ENCODE data around the gene BRPF1. TPM values are rescaled to one million over a fixed set of nuclear protein-coding genes. Genes with fewer than 3 reads are reported as not detected.
A peak's percentile ranks its signal among the peaks of the same experiment; 100 is the strongest.
"Not testable (repeated sequence)": the region's sequence is repeated elsewhere in the genome, so short reads cannot be mapped to it uniquely, and the experiment has no call there.

BRPF1 gene
- total RNA-seq, 1 donor from 2014 or later = 44.6 TPM

DNA sequence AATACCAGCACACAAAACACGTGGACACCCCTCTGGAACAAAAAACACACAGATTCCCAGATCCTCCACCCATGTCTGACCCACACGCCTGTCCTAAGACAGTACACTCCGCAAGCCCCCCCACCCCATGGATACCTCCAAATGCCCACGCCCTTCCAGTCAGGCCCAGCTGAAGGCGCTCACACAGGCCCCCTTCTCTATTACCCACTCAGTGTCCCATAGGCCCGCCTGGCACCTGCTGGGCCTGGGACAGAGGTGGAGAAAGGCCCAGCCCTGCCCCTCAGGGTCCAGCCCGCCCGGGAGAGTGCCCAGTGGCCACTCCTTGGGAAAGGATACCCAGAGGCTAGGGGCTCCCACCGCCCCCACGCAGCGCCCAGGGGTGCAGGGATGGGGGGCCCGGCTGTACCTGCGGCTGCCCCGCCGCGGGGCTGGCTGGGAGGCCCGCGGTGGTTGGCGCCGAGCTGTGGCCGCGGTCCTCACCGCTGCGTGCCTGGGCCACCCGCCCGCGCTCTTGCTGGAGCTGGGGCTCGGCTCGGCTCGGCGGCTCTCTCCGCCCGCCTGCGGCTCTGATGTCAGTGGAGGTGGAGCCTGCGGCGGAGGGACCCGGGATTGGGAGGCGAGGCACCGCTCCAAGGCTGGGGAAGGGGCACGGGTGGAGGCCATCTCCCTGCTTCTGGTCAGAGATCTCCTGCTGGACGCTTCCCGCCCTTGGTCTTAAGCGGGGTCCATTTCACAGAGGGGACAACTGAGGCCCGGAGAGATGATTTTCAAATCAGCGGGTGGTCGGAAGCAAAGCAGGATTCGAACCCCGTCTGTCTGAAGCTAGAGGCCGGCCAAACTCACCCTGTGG is 38.1 kb downstream of the BRPF1 start, which contains the start of gene CAMK1:
Gene CAMK1, minus strand, starts transcription at position 522 of the 850 bp plus-strand sequence. CDS start 2,198 bp downstream, outside the sequence.
- Mint-ChIP-seq H3K27ac (peak within 1 kb of the TSS; percentile 71), H3K27me3 (ENCODE audit: insufficient read depth) (peaks cover 2% of the 10 kb centered on the region), H3K4me3 (peak within 1 kb of the TSS; percentile 80), H3K9me3 (no peaks in the 10 kb centered on the region), H3K36me3 (ENCODE audit: low read depth) (peaks cover 12% of the 10 kb centered on the region), H3K4me1 (ENCODE audit: low read depth) (peaks cover 30% of the 10 kb centered on the region)
- intact Hi-C loops (cut with micrococcal nuclease) = loop anchor here (1.0 to 2.0 kb wide), 3 partner anchors 9 to 19 kb away; no protein-coding TSS in a partner anchor
- DNase-seq (ENCODE audit: low spot score) = peak; percentile 67

DNA sequence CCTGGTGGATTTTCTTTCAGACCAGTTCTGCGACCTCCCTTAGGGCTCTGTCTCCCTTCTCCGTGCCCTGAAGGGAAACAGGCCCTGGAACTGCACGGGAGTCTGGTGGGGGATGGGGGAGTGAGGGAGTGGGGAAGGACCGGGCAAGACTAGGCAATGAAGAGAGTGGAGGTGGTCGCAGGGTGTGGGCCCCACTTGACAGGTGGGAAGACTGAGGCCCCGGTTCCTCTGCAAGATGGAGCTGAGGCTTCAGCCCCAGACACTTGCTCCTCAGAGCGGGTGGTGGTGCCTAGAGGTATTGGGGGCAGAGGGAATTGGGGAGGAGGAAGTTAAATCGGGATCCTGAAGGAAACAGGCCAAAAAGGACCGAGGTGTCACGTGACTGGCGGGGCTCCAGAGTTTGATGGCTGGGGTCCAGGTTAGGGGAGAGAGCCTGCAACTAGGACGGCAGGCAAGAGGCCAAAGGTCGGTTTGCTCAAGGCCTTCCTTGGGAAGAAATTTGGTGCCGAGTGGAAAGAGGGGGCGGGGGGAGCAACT is 38.8 kb downstream of the BRPF1 start:
- Mint-ChIP-seq H3K36me3 (ENCODE audit: low read depth) (peaks cover 11% of the 10 kb centered on the region), H3K27me3 (ENCODE audit: insufficient read depth) (peaks cover 2% of the 10 kb centered on the region), H3K9me3 (no peaks in the 10 kb centered on the region), H3K4me3 (peak overlapping the region; percentile 78), H3K4me1 (ENCODE audit: low read depth) (peaks cover 32% of the 10 kb centered on the region), H3K27ac (peak overlapping the region; percentile 71)
- DNase-seq (ENCODE audit: low spot score) = no peak
- intact Hi-C loops (cut with micrococcal nuclease) = no loop called here

DNA sequence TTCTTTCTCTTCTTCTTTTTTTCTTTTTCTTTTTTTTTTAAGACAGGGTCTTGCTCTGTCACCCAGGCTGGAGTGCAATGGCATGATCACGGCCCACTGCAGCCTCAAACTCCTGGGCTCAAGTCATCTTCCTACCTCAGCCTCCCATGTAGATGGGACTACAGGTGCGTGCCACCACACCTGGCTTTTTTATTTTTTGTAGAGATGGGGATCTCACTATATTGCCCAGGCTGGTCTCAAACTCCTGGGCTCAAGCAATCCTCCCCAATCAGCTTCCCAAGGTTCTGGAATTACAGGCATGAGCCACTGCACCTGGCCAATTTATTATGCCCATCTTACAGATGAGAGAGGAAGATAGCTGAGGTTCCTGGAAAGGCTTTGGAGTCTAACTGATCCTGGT is 39.5 kb downstream of the BRPF1 start:
- H3K27me3 Mint-ChIP-seq (ENCODE audit: insufficient read depth); DNase-seq (ENCODE audit: low spot score); H3K9me3 Mint-ChIP-seq; H3K36me3 Mint-ChIP-seq (ENCODE audit: low read depth); intact Hi-C loops (cut with micrococcal nuclease): not testable (repeated sequence)
- peaks cover 33% of the 10 kb centered on the region for H3K4me1 Mint-ChIP-seq (ENCODE audit: low read depth)
- H3K27ac Mint-ChIP-seq = peak overlapping the region; percentile 45
- peak overlapping the region; percentile 78 for H3K4me3 Mint-ChIP-seq

GRCh38 chr3:9776896-9777693 is 45.6 kb downstream of the BRPF1 start:
- Mint-ChIP-seq H3K36me3 (ENCODE audit: low read depth) (peaks cover 23% of the 10 kb centered on the region), H3K27ac (peak overlapping the region; percentile 90), H3K4me3 (peak overlapping the region; percentile 53), H3K9me3 (peaks cover 3% of the 10 kb centered on the region), H3K4me1 (ENCODE audit: low read depth) (peaks cover 55% of the 10 kb centered on the region), H3K27me3 (ENCODE audit: insufficient read depth) (no peaks in the 10 kb centered on the region)
- no peak for DNase-seq (ENCODE audit: low spot score)
- intact Hi-C loops (cut with micrococcal nuclease) = no loop called here

- Mint-ChIP-seq H3K4me1 (ENCODE audit: low read depth) (peaks cover 55% of the 10 kb centered on the region), H3K4me3 (peak overlapping the region; percentile 53), H3K27me3 (ENCODE audit: insufficient read depth) (no peaks in the 10 kb centered on the region), H3K36me3 (ENCODE audit: low read depth) (peaks cover 24% of the 10 kb centered on the region), H3K27ac (peak overlapping the region; percentile 90), H3K9me3 (peaks cover 3% of the 10 kb centered on the region)
- DNase-seq (ENCODE audit: low spot score) = no peak
- intact Hi-C loops (cut with micrococcal nuclease) = loop anchor here (1.0 to 2.0 kb wide), 6 partner anchors 8 to 67 kb away; partner anchors contain the start of genes BRPF1, CAMK1, RPUSD3 and TADA3
Measured at GRCh38 chr3:9777694-9778021, 46.1 kb downstream of the BRPF1 start.

- peak overlapping the region; percentile 90 for H3K27ac Mint-ChIP-seq
- H3K36me3 Mint-ChIP-seq (ENCODE audit: low read depth) = peaks cover 28% of the 10 kb centered on the region
- peak overlapping the region; percentile 53 for H3K4me3 Mint-ChIP-seq
- H3K27me3 Mint-ChIP-seq (ENCODE audit: insufficient read depth) = no peaks in the 10 kb centered on the region
- peak; percentile 16 for DNase-seq (ENCODE audit: low spot score)
- intact Hi-C loops (cut with micrococcal nuclease) = loop anchor here (1.0 to 2.0 kb wide), 6 partner anchors 9 to 66 kb away; partner anchors contain the start of genes BRPF1, CAMK1, RPUSD3 and TADA3
- peaks cover 55% of the 10 kb centered on the region for H3K4me1 Mint-ChIP-seq (ENCODE audit: low read depth)
- H3K9me3 Mint-ChIP-seq = peaks cover 3% of the 10 kb centered on the region
Measured at GRCh38 chr3:9778143-9779074, 46.9 kb downstream of the BRPF1 start.

DNA sequence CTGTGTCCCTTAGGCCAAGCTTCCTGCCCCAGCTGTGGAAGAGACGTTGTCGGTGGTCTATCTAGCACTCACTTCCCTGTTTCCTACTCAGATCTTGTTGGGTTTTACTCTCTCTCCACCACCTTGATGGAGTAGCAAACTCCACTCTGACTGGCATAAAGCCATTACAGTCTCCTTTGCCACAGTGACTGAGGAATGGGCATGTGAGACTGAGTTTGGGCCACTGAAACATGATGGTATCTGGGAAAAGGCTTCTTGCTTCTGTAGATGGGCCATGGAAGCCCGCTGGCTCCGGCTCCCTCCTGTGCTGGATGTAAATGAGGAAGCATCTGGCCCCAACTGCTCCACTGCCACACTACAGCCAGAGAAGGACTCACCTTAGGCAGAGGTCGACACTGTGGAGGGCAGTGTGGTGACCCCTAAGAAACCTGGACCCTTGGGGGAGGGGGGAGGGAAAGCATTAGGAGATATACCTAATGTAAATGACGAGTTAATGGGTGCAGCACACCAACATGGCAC is 47.6 kb downstream of the BRPF1 start:
- H3K27ac Mint-ChIP-seq = peak overlapping the region; percentile 90
- H3K4me1 Mint-ChIP-seq (ENCODE audit: low read depth) = peaks cover 55% of the 10 kb centered on the region
- DNase-seq (ENCODE audit: low spot score) = no peak
- peaks cover 30% of the 10 kb centered on the region for H3K36me3 Mint-ChIP-seq (ENCODE audit: low read depth)
- H3K4me3 Mint-ChIP-seq = peak overlapping the region; percentile 45
- peaks cover 3% of the 10 kb centered on the region for H3K9me3 Mint-ChIP-seq
- intact Hi-C loops (cut with micrococcal nuclease) = loop anchor here (2.0 kb wide), 1 partner anchor 66 kb away; the partner anchor contains the start of gene RPUSD3
- no peaks in the 10 kb centered on the region for H3K27me3 Mint-ChIP-seq (ENCODE audit: insufficient read depth)

GRCh38 chr3:9779721-9780457 is 48.4 kb downstream of the BRPF1 start:
- Mint-ChIP-seq H3K27ac (peak overlapping the region; percentile 90), H3K4me3 (peak overlapping the region; percentile 31), H3K9me3 (peaks cover 3% of the 10 kb centered on the region), H3K27me3 (ENCODE audit: insufficient read depth) (no peaks in the 10 kb centered on the region), H3K4me1 (ENCODE audit: low read depth) (peaks cover 55% of the 10 kb centered on the region), H3K36me3 (ENCODE audit: low read depth) (peaks cover 31% of the 10 kb centered on the region)
- peak; percentile 23 for DNase-seq (ENCODE audit: low spot score)
- intact Hi-C loops (cut with micrococcal nuclease) = loop anchor here (2.0 kb wide), 1 partner anchor 65 kb away; the partner anchor contains the start of gene RPUSD3

DNA sequence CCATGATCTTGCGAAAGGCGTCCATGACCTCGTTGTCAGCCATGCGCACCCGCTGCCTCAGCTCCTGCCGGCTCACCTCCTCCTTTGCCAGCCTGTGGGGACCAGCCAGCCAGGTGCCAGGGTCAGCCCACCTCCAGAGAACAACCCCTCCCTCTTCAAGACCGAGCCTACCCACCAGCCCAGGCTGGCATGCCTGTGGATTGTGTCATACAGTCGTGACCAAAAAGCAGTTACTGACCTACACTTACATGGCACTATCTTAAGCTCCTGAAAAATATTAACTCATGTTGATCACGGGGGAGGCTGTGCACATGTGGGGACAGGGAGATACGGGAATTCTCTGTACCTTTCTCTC is 48.9 kb downstream of the BRPF1 start:
- Mint-ChIP-seq H3K4me1 (ENCODE audit: low read depth) (peaks cover 53% of the 10 kb centered on the region), H3K27ac (peak overlapping the region; percentile 90), H3K36me3 (ENCODE audit: low read depth) (peaks cover 32% of the 10 kb centered on the region), H3K27me3 (ENCODE audit: insufficient read depth) (no peaks in the 10 kb centered on the region), H3K4me3 (no peak overlapping the region), H3K9me3 (peaks cover 3% of the 10 kb centered on the region)
- DNase-seq (ENCODE audit: low spot score) = no peak
- intact Hi-C loops (cut with micrococcal nuclease) = no loop called here

DNA sequence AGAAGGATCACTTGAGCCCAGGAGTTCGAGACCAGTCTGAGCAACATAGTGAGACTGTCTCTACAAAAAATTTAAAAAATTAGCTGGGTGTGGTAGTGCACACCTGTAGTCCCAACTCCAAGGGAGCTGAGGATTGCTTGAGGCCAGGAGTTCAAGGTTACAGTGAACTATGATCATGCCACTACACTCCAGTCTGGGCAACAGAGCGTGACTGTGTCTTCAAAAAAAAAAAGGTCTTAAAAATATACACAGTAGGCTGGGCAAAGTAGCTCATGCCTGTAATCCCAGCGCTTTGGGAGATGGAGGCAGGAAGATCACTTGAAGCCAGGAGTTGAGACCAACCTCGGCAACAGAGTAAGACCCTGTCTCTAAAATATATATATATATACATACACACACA is 49.4 kb downstream of the BRPF1 start:
- Mint-ChIP-seq H3K4me1 (ENCODE audit: low read depth) (peaks cover 56% of the 10 kb centered on the region), H3K4me3 (no peak overlapping the region), H3K9me3 (peaks cover 3% of the 10 kb centered on the region), H3K27ac (peak overlapping the region; percentile 90), H3K36me3 (ENCODE audit: low read depth) (peaks cover 34% of the 10 kb centered on the region), H3K27me3 (ENCODE audit: insufficient read depth) (no peaks in the 10 kb centered on the region)
- DNase-seq (ENCODE audit: low spot score) = no peak
- intact Hi-C loops (cut with micrococcal nuclease) = no loop called here

DNA sequence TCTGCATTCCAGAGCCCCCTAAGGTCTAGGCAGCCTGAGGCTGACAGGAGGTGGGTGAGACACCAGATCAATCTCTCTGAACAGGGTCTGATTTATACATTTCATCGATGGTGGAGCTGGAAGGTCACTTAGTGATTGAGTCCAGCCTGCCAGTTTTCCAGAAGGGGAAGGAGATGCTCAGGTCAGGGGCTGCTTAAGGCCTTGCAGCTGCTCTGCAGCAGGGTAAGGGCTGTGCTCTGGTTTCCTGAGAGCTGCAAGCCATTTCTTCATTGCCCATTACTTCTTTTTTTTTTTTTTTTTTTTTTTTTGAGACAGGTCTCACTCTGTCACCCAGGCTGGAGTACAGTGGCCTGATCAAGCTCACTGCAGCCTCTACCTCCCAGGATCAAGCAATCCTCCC is 50.0 kb downstream of the BRPF1 start:
- DNase-seq (ENCODE audit: low spot score) = no peak
- Mint-ChIP-seq H3K4me1 (ENCODE audit: low read depth) (peaks cover 59% of the 10 kb centered on the region), H3K36me3 (ENCODE audit: low read depth) (peaks cover 39% of the 10 kb centered on the region), H3K27ac (peak overlapping the region; percentile 70), H3K4me3 (no peak overlapping the region), H3K9me3 (peaks cover 3% of the 10 kb centered on the region), H3K27me3 (ENCODE audit: insufficient read depth) (no peaks in the 10 kb centered on the region)
- intact Hi-C loops (cut with micrococcal nuclease) = no loop called here

Data from activated T-helper 1 cell treated with anti-CD3 and anti-CD28 coated beads, Interleukin-12 subunit alpha, Interleukin-12 subunit beta, Interleukin-2, Interleukin-4 antibody, amounts not matched to agents 30 ng/mL and 10 ng/mL and 1 ng/mL, durations not matched to agents 14 hours and 24 hours and 36 hours (primary cell).